ENCODE measurements around the gene SLC1A3. TPM values are rescaled to one million over a fixed set of nuclear protein-coding genes. Genes with fewer than 3 reads are reported as not detected.
"Not testable (repeated sequence)": the region's sequence is repeated elsewhere in the genome, so short reads cannot be mapped to it uniquely, and the experiment has no call there.

Gene SLC1A3
- total RNA-seq, 2 experiments from 2014 or later, result 0.34 to 0.74 TPM

DNA sequence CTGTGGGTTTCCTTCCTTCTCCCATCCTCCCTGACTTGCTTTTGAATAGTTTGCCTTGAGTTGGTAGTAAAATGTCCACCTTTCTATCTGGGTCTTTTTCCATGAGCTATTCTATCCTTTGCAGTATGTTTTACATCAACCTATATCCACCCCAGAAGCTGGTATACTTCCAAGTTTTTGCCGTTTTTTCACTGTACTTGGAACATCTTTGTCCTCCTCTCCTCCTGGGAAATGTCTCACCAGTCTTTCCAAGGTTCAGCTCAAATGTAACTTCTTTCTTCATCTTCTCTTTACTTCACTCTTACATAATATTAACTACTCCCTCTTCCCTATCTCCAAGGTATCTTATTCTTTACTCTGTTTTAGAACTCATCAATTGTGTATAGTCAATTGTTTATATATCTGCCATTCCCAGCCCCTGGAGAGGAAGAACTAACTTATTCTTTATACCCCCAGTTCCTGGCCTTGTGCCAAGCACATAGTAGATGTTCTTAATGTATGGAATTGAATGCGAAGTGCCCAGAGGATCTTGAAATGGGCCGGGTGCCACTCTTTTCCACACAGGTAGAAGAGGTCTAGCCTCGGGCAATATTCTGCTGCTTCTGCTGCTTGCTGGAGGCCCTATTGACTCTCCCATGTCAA, 34.9 kb upstream of the SLC1A3 start:
- ChIA-PET CTCF (no interaction called here), POLR2A (no interaction called here)
- H3K9me3 Mint-ChIP-seq, result no peaks in the 10 kb centered on the region
- TF ChIP-seq, protein P1, sequence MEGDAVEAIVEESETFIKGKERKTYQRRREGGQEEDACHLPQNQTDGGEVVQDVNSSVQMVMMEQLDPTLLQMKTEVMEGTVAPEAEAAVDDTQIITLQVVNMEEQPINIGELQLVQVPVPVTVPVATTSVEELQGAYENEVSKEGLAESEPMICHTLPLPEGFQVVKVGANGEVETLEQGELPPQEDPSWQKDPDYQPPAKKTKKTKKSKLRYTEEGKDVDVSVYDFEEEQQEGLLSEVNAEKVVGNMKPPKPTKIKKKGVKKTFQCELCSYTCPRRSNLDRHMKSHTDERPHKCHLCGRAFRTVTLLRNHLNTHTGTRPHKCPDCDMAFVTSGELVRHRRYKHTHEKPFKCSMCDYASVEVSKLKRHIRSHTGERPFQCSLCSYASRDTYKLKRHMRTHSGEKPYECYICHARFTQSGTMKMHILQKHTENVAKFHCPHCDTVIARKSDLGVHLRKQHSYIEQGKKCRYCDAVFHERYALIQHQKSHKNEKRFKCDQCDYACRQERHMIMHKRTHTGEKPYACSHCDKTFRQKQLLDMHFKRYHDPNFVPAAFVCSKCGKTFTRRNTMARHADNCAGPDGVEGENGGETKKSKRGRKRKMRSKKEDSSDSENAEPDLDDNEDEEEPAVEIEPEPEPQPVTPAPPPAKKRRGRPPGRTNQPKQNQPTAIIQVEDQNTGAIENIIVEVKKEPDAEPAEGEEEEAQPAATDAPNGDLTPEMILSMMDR (IDR thresholded peaks at IDR 0.05), result no peak
- no peaks in the 10 kb centered on the region for H3K27me3 Mint-ChIP-seq
- ATAC-seq (no peak), DNase-seq (no peak)
- H3K4me1 Mint-ChIP-seq (ENCODE audit: low read depth), result no peaks in the 10 kb centered on the region
- H3K4me3 Mint-ChIP-seq, result no peak overlapping the region
- no peaks in the 10 kb centered on the region for H3K36me3 Mint-ChIP-seq (ENCODE audit: low read depth)
- intact Hi-C loops (cut with micrococcal nuclease), result no loop called here
- H3K27ac Mint-ChIP-seq, result no peak overlapping the region

DNA sequence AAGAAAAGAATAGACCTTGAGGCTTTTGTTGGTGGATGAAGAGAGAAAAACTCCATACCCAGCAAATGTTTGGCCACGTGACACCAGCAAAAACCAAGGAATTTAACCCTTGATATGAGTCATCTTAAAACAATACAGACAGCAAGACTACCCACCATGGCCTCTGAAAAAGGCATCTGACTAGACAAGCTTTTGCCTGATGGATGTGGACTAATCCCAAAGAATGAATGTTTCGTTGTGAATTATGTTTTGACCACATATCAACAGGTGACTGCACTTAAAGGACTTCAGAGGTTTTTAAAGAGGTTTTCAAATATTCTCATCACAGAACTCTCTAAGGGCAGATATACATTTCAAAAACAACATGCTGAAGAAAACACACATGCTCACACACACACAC, 33.0 kb upstream of the SLC1A3 start:
- peaks cover 2% of the 10 kb centered on the region for H3K27me3 Mint-ChIP-seq
- no peaks in the 10 kb centered on the region for H3K36me3 Mint-ChIP-seq (ENCODE audit: low read depth)
- no peaks in the 10 kb centered on the region for H3K4me1 Mint-ChIP-seq (ENCODE audit: low read depth)
- no peak overlapping the region for H3K27ac Mint-ChIP-seq
- no peaks in the 10 kb centered on the region for H3K9me3 Mint-ChIP-seq
- TF ChIP-seq, protein P1 (IDR thresholded peaks at IDR 0.05), result no peak
- H3K4me3 Mint-ChIP-seq, result no peak overlapping the region
- DNase-seq, result no peak
- intact Hi-C loops (cut with micrococcal nuclease), result no loop called here
- CTCF ChIA-PET, result no interaction called here
- POLR2A ChIA-PET, result no interaction called here
- no peak for ATAC-seq

DNA sequence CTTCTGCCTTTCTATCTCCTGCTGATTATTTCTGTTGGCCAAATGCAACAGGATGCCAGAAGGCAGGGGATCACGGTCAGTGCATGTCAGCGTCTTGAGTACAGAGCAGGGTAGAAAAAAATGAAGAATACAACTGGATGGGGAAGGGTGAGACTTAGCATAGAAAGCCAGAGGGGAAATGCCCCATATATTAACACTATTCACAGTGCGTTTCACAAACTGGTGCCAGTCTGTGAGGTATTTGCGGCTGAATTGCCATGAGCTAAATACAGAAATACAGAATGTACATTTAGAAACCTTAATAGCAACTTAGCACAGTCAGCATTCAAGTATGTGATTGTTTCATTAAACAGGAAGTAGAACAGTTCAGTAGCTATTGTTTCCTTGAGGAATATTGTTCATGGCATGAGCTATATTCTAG, 31.0 kb upstream of the SLC1A3 start:
- Mint-ChIP-seq H3K4me1 (ENCODE audit: low read depth) (no peaks in the 10 kb centered on the region), H3K27ac (no peak overlapping the region), H3K27me3 (peaks cover 4% of the 10 kb centered on the region), H3K4me3 (no peak overlapping the region), H3K36me3 (ENCODE audit: low read depth) (no peaks in the 10 kb centered on the region), H3K9me3 (no peaks in the 10 kb centered on the region)
- intact Hi-C loops (cut with micrococcal nuclease), result no loop called here
- POLR2A ChIA-PET, result no interaction called here
- TF ChIP-seq, protein P1 (IDR thresholded peaks at IDR 0.05), result no peak
- CTCF ChIA-PET, result interaction anchor here (1.3 kb wide), 1 partner anchor 68 kb away, joined by 3 read pairs; no protein-coding TSS in a partner anchor
- ATAC-seq (no peak), DNase-seq (no peak)

DNA sequence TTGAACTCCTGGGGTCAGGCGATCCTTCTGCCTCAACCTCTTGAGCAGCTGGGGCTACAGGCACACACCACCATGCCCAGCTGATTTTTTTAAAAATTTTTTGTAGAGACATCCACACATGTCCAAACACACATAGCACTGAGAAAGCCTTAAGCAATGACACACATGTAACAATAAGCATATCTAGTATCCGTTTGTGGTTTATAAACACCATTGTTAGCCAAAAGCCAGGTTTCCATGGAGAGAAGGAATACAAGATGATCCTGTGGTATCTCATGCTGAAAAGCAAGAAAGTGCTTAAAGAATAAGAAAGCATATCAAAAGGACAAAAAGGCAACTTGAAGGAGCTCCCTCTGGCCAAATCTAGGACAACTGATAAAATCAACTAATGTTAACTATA, 29.7 kb upstream of the SLC1A3 start:
- ATAC-seq (no peak), DNase-seq (no peak)
- Mint-ChIP-seq H3K36me3 (ENCODE audit: low read depth) (no peaks in the 10 kb centered on the region), H3K9me3 (no peaks in the 10 kb centered on the region), H3K4me3 (no peak overlapping the region), H3K27ac (no peak overlapping the region), H3K4me1 (ENCODE audit: low read depth) (no peaks in the 10 kb centered on the region), H3K27me3 (peaks cover 7% of the 10 kb centered on the region)
- ChIA-PET CTCF (interaction anchor here (1.3 kb wide), 1 partner anchor 69 kb away, joined by 3 read pairs; no protein-coding TSS in a partner anchor), POLR2A (no interaction called here)
- intact Hi-C loops (cut with micrococcal nuclease), result no loop called here
- TF ChIP-seq, protein P1 (IDR thresholded peaks at IDR 0.05), result no peak

DNA sequence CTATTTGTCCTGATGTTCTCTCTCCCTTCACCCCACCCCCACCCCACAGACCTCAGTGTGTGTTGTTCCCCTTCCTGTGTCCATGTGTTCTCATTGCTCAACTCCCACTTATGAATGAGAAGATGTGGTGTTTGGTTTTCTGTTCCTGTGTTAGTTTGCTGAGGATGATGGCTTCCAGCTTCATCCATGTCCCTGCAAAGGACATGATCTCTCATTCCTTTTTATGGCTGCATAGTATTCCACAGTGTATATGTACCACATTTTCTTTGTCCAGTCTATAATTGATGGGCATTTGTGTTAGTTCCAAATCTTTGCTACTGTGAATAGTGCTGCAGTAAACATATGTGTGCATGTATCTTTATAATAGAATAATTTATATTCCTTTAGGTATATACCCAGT, 26.5 kb upstream of the SLC1A3 start:
- DNase-seq; H3K27me3 Mint-ChIP-seq; H3K9me3 Mint-ChIP-seq; intact Hi-C loops (cut with micrococcal nuclease); H3K36me3 Mint-ChIP-seq (ENCODE audit: low read depth); H3K4me3 Mint-ChIP-seq; POLR2A ChIA-PET; H3K4me1 Mint-ChIP-seq (ENCODE audit: low read depth); ATAC-seq; H3K27ac Mint-ChIP-seq; CTCF ChIA-PET: not testable (repeated sequence)

Measured in activated CD8-positive, alpha-beta T cell treated with anti-CD3 and anti-CD28 coated beads for 36 hours (primary cell).